B cell (primary cell): ENCODE measurements around the gene TNFRSF13B. TPM values are rescaled to one million over a fixed set of nuclear protein-coding genes. Genes with fewer than 3 reads are reported as not detected.

ENCODE experiments used
- ATAC-seq: fragments of 200-7000 bp; cut with Tn5 transposase; one replicate; pipeline ENCODE4 v1.10.0; 2021; ENCODE audit warnings: low read depth, mild to moderate bottlenecking, moderate number of reproducible peaks, moderate library complexity
- CTCF ChIA-PET: fragments of 350-600 bp; sonication (Branson Sonifier 250); formaldehyde crosslinking; loops from one replicate; lab custom pipeline; 2021; ENCODE audit warnings: antibody characterized with exemption, inconsistent platforms; lab: Charles Lee
- POLR2A ChIA-PET: fragments of 350-600 bp; sonication (Branson Sonifier 250); formaldehyde crosslinking; loops from one replicate; lab custom pipeline; 2021; ENCODE audit warnings: antibody characterized with exemption; lab: Charles Lee
- DNase-seq: peaks from one replicate; pipeline ENCODE4 v3.0.0; 2013
- H2AFZ ChIP-seq: 2 replicates; pipeline ENCODE4 v1.6.1; 2012; ENCODE audit warnings: mild to moderate bottlenecking, low read depth, low read length; ENCODE audit not compliant: insufficient read depth, poor library complexity, severe bottlenecking
- H3K27ac ChIP-seq, 2 donors: 1 replicate in 1 of 2; 2 replicates in 1 of 2; pipeline ENCODE4 v1.5.1; 2012 to 2013; ENCODE audit warnings: low read length in 2 of 2, mild to moderate bottlenecking in 2 of 2, moderate library complexity in 1 of 2
- H3K27me3 ChIP-seq, 4 experiments: fragments of 200-600 bp in 1 of 4; sonication (generic) in 1 of 4; replicated peaks in 1 of 4; 1 replicate in 2 of 4; 2 replicates in 2 of 4; pipeline versions ENCODE4 v1.6.1 to v1.7.0; 2013 to 2016; ENCODE audit warnings: low read length in 3 of 4, mild to moderate bottlenecking in 2 of 4, mixed read lengths in 1 of 4, moderate library complexity in 1 of 4; ENCODE audit not compliant: insufficient read depth in 4 of 4, control insufficient read depth in 3 of 4; ENCODE audit errors: control extremely low read depth in 1 of 4
- H3K36me3 ChIP-seq, 2 experiments: replicated peaks in 1 of 2; 1 replicate in 1 of 2; 2 replicates in 1 of 2; pipeline versions ENCODE4 v1.6.1 to v1.7.1; 2013; ENCODE audit warnings: low read length in 1 of 2; ENCODE audit not compliant: insufficient read depth in 2 of 2, control insufficient read depth in 1 of 2; ENCODE audit errors: control extremely low read depth in 1 of 2, extremely low read depth in 1 of 2
- H3K4me1 ChIP-seq, 2 donors: fragments of 200-600 bp in 1 of 2; sonication (generic) in 1 of 2; 1 replicate in 1 of 2; 2 replicates in 1 of 2; pipeline versions ENCODE4 v1.5.1 to v1.6.1; 2013 to 2017; ENCODE audit warnings: low read length in 2 of 2; ENCODE audit not compliant: control insufficient read depth in 2 of 2, insufficient read depth in 2 of 2
- H3K4me2 ChIP-seq: replicated peaks from 2 replicates; pipeline ENCODE3; 2012; ENCODE audit warnings: mild to moderate bottlenecking, low read depth, low read length; ENCODE audit not compliant: poor library complexity, severe bottlenecking
- H3K4me3 ChIP-seq, 5 experiments: fragments of 200-600 bp in 1 of 5; sonication (generic) in 1 of 5; 1 replicate in 3 of 5; 2 replicates in 2 of 5; pipeline versions ENCODE4 v1.5.1 to v1.7.0; 2011 to 2016; ENCODE audit warnings: low read length in 4 of 5, mild to moderate bottlenecking in 4 of 5, low read depth in 2 of 5, control low read depth in 1 of 5, moderate library complexity in 1 of 5; ENCODE audit not compliant: insufficient read depth in 1 of 5; ENCODE audit errors: control extremely low read depth in 1 of 5, extremely low read depth in 1 of 5
- H3K79me2 ChIP-seq: fragments of 200-600 bp; sonication (generic); one replicate; pipeline ENCODE4 v1.6.0; 2016; ENCODE audit warnings: low read length; ENCODE audit not compliant: control insufficient read depth, insufficient read depth
- H3K9ac ChIP-seq: fragments of 200-600 bp; sonication (generic); 2 replicates; pipeline ENCODE4 v1.6.1; 2017; ENCODE audit warnings: mild to moderate bottlenecking, low read length, moderate library complexity
- H3K9me3 ChIP-seq, 3 donors: one replicate each; pipeline versions ENCODE4 v1.6.1 to v1.7.1; 2013; ENCODE audit warnings: low read length in 2 of 3; ENCODE audit not compliant: control insufficient read depth in 2 of 3, insufficient read depth in 1 of 3; ENCODE audit errors: control extremely low read depth in 1 of 3
- H4K20me1 ChIP-seq: 2 replicates; pipeline ENCODE4 v1.6.0; 2012; ENCODE audit warnings: mild to moderate bottlenecking, low read length; ENCODE audit not compliant: insufficient read depth, control insufficient read depth, poor library complexity, severe bottlenecking
- H3K27ac Mint-ChIP-seq: one replicate; pipeline ENCODE4 v1.8.0; 2021; ENCODE audit warnings: mixed read lengths
- H3K27me3 Mint-ChIP-seq: one replicate; pipeline ENCODE4 v1.8.0; 2021; ENCODE audit warnings: mixed read lengths
- H3K4me1 Mint-ChIP-seq: one replicate; pipeline ENCODE4 v1.8.0; 2021; ENCODE audit warnings: mixed read lengths
- H3K4me3 Mint-ChIP-seq: one replicate; pipeline ENCODE4 v1.8.0; 2021; ENCODE audit warnings: mixed read lengths
- H3K9me3 Mint-ChIP-seq: one replicate; pipeline ENCODE4 v1.8.0; 2022; ENCODE audit warnings: mixed read lengths; ENCODE audit not compliant: insufficient read depth
- EZH2 ChIP-seq: IDR thresholded peaks from 2 replicates; pipeline ENCODE4 v1.6.1; 2012; ENCODE audit warnings: borderline replicate concordance, low read depth, mild to moderate bottlenecking, moderate library complexity, low read length; ENCODE audit not compliant: insufficient read depth, poor library complexity, severe bottlenecking
- WGBS: methylation state at CpG from one replicate; pipeline ENCODE4 v1.1.5; 2013; ENCODE audit warnings: missing lambda C conversion rate; ENCODE audit not compliant: insufficient coverage; 5-methylcytosine and 5-hydroxymethylcytosine counted together
- intact Hi-C: fragments of 100-400 bp; cut with micrococcal nuclease; formaldehyde crosslinking; loops from one replicate; pipeline ENCODE4 v1.10.0; 2022
- polyA plus RNA-seq: library from polyadenylated mRNA; depleted of rRNA; stranded (reverse); fragments of >200 nt; gene quantifications from 2 replicates; pipeline ENCODE4 v1.2.3, GENCODE V29; 2012
- small RNA-seq: library from RNA; depleted of rRNA; stranded (forward); fragments of <200 nt; gene quantifications from one replicate; pipeline ENCODE3, GENCODE V24; 2012; ENCODE audit warnings: low replicate concordance, low read depth; ENCODE audit not compliant: insufficient read length
- total RNA-seq, 2 donors: library from RNA; stranded (reverse); fragments of 120-200 nt in 1 of 2; gene quantifications; 1 replicate in 1 of 2; 2 replicates in 1 of 2; pipeline versions ENCODE4 v1.2.3 to v1.2.4, GENCODE V29; 2013 to 2022
- TF ChIP-seq, protein P1 (sequence below): fragments of 200-600 bp; IDR thresholded peaks from one replicate; pipeline ENCODE4 v1.8.0; 2022; ENCODE audit warnings: antibody characterized with exemption, mild to moderate bottlenecking

The TNFRSF13B gene
- total and polyA plus RNA-seq, 2 donors (not counting 1 experiment from before 2014, with no cell fraction given) = 74.5 to 219 TPM

DNA sequence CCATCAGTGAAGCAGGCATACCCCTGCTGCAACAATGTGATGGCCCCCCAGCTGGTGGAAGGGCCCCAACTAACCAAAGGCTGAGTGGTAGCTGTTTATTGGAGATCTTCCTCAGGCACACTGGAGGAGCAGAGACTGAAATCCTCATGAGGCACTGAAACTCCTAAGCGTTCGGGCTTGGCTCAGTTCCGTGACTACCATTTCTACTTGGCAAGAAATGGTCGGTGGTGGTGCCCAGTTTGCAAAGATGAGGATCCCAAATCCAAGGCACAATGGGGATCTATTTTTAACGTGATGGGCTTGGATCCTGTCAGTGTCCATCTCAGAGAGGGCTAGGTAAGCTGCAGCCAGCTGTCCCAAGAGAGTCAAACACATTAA lies 82.8 kb downstream of the TNFRSF13B start:
- no peak overlapping the region for H3K4me3 ChIP-seq
- Mint-ChIP-seq H3K27ac (no peak overlapping the region), H3K27me3 (no peaks in the 10 kb centered on the region), H3K4me1 (no peaks in the 10 kb centered on the region), H3K4me3 (no peak overlapping the region), H3K9me3 (no peaks in the 10 kb centered on the region)
- H3K79me2 ChIP-seq = no peaks in the 10 kb centered on the region
- no peak overlapping the region for H3K9ac ChIP-seq
- H3K27ac ChIP-seq = no peak overlapping the region
- H3K4me1 ChIP-seq = no peaks in the 10 kb centered on the region
- TF ChIP-seq, protein P1, sequence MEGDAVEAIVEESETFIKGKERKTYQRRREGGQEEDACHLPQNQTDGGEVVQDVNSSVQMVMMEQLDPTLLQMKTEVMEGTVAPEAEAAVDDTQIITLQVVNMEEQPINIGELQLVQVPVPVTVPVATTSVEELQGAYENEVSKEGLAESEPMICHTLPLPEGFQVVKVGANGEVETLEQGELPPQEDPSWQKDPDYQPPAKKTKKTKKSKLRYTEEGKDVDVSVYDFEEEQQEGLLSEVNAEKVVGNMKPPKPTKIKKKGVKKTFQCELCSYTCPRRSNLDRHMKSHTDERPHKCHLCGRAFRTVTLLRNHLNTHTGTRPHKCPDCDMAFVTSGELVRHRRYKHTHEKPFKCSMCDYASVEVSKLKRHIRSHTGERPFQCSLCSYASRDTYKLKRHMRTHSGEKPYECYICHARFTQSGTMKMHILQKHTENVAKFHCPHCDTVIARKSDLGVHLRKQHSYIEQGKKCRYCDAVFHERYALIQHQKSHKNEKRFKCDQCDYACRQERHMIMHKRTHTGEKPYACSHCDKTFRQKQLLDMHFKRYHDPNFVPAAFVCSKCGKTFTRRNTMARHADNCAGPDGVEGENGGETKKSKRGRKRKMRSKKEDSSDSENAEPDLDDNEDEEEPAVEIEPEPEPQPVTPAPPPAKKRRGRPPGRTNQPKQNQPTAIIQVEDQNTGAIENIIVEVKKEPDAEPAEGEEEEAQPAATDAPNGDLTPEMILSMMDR = no peak
- no peak for TF ChIP-seq EZH2
- no peaks in the 10 kb centered on the region for H3K27me3 ChIP-seq
- WGBS = 94% methylated on average over 5 of the region's 5 CpGs
- H3K36me3 ChIP-seq = no peaks in the 10 kb centered on the region
- H2AFZ ChIP-seq = no peak overlapping the region
- H3K9me3 ChIP-seq = peaks cover 0 to 4% (median 0%) of the 10 kb centered on the region in 3 donors
- ATAC-seq (no peak), DNase-seq (no peak)
- ChIA-PET CTCF (no interaction called here), POLR2A (no interaction called here)
- intact Hi-C loops = no loop called here
- H4K20me1 ChIP-seq = no peaks in the 10 kb centered on the region
- no peak overlapping the region for H3K4me2 ChIP-seq

Small RNAs within 50 kb of the gene (small RNA-seq; reads per million reads assigned to genes)
- not detected for gene AL353996.1

Other genes with a start within 250 kb of the TNFRSF13B start
- 299 and 301 TPM in 2 replicates for gene MPRIP, start 70.3 kb upstream of the TNFRSF13B start, total RNA-seq
- 130 and 155 TPM in 2 replicates for gene MPRIP, start 70.3 kb upstream of the TNFRSF13B start, polyA plus RNA-seq
- gene PLD6, start 234.2 kb upstream of the TNFRSF13B start, total RNA-seq = 4.1 and 5.0 TPM in 2 replicates
- gene PLD6, start 234.2 kb upstream of the TNFRSF13B start, polyA plus RNA-seq = 2.0 and 4.4 TPM in 2 replicates